Suppressor macrophage (primary cell): Measurements from ENCODE around the gene UBE2O.

Experiments used
- DNase-seq, 4 experiments: peaks; one replicate each; pipeline ENCODE4 v3.0.0-alpha.2; 2020 to 2022

The UBE2O gene

GRCh38 chr17:76439314-76439928, 13.5 kb downstream of the UBE2O start:
- DNase-seq = no peak

- no peak for DNase-seq
Measured at GRCh38 chr17:76438906-76439305, 14.0 kb downstream of the UBE2O start.

DNA sequence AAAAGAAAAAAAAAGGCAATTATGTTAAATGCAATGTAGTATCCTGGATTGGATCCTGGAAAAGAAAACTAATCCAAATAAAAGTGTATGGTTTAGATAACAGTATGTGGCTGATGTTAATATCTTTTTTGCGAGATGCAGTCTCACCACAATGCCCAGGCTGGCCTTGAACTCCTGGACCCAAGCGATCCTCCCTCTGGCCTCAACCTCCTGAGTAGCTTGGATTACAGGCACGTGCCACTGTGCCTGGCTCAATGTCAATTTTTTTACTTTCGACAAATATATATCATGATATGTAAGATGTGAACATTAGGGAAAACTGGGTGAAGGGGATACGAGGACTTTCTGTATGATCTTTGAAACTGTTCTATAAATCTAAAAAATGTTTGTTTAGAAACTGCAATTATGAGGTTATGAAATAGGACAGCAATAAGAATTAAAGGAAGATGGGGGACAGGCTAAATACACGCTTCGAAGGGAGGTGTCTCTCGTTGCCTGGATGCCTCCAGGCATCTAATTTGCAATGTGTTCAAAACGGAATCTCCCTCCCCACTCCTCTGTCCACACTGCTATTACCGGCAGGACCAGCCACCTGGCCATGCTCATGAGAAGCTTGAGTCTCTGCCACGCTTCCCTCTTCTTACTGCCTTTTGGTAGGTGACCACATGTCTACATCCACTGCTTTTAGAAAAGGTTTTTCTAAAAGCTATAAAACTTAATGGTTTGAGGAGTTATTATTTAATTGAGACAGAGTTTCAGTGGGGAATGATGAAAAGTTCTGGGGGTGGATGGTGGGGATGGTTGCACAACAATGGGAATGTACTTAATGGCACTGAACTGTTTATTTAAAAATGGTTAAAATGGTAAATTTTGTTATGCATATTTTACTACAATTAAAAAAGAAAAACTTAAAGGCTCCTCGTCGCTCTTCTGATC, 15.2 kb downstream of the UBE2O start:
- DNase-seq = no peak

DNA sequence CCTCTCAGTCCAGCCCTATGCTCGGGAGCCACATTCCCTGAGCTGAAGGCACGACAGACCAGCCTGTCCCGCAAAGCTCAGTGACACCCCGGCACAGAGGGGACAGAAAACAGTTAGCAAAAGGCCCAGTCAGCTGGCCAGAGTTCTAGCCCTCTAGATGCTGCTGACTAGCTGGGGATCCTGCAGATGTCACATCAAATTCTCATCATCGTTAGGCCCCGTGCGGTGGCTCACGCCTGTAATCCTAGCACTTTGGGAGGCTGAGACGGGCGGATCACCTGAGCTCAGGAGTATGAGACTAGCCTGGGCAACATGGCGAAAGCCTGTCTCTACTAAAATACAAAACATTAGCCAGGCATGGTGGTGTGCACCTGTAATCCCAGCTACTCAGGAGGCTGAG, 17.2 kb downstream of the UBE2O start:
- DNase-seq = no peak

DNA sequence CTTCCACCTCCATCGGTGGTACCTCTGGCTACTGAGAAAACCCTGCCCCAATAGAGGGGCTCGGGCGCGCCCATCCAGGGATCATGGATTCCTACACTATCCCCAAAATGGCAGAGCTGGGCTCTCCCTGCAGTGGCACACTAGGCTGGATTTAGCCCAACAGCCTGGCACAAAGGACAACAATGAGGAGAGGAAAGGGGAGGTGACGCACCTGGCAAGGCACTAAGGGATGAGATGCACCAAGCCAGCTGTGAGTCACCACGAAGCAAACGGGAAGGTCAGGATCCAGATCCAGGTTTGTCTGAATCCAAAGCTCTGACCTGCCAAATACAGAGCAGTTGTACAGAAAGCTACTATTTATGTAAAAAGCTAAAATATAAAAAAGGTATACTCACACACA, 18.1 kb downstream of the UBE2O start:
- DNase-seq = no peak

- no peak for DNase-seq
Measured at GRCh38 chr17:76433693-76434092, 19.3 kb downstream of the UBE2O start.

- DNase-seq = peak in 1 of 4 experiments; percentile 31
Measured at GRCh38 chr17:76432712-76433336, 20.1 kb downstream of the UBE2O start.

DNA sequence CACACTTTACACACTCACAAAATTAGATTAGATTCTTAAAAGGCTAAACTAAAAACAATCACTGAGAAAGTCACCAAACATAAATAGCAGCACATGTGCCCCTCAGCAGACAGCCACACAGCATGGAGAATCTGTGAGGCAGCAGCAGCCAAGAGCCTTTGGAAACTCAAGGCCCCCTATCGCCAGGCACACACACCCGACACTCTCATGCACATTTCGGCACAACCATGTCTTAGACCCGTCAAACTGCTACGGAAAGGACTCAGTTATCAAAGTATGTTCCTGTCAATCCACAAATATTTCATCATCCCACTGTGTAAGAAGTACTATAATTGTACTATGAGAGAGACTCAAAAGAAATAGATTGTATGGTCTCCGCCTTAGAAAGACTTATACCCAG, 20.9 kb downstream of the UBE2O start:
- DNase-seq = no peak

DNA sequence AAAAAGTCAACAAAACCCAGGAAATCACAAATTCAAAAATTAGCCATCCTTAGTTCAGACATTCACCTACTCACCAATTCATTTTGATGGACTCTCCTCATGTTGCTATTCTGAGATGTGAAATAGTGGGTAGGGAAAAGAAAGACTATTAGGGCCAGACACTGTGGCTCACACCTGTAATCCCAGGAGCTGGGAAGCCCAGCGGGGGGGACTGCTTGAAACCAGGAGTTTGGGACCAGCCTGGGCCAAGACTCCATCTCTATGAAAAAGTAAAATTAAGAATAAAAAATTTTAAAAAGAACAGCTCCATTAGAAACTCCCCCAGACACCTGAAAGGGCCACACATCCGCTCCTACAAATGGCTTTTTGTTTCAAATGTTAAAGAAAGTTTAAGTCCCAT, 21.4 kb downstream of the UBE2O start:
- no peak for DNase-seq

DNA sequence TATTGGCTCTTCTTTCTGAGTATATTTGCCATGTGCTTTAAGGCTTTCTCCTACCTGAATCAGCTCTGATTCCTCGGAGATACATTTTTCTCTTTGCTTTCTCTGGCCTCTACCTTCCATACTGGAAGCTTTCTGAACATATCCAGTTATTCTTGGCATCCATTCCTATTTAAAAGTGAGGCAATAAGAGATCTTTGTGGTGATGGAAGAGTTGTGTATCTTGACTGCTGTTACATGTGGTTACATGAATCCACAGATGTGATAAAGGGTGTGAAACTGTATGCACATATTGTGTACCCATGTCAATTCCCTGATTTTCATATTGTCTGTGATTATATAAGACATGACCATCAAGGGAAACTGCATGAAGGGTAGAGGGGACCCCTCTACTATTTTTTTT, 24.4 kb downstream of the UBE2O start:
- no peak for DNase-seq

DNA sequence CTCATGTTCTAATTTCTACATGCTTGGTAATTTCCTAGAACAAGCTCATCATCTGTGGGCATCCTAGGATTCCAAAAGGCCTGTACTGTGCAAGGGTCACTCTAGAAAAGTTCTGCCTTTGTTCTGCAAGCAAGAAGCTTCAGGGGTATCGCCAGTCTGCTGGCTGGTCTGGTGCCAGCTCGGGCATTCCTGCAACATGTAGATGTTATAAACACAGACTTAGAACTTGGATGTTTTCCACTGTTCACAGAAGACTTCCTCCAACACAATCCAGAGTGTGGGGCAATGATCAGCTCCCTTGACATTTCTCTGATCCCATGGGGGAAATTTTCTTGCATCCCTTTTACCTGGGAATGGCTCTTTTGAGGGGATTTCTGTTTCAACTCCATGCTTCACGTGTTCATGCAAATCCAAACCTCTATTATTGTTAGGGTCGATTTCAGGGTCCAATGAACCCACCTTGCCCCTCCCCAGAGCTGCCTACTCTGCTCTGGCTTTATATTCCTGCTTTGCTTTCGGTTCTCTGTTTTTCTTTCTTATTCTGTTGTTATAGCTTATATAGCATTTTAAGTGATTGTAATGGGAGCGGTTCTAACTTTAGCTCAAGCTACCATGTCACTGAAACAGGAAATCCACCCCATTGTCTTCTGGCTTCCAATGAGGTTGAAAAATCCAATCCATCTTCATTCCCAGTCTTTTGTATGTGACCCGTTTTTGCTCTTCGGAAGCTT, 25.3 kb downstream of the UBE2O start:
- DNase-seq = no peak

DNA sequence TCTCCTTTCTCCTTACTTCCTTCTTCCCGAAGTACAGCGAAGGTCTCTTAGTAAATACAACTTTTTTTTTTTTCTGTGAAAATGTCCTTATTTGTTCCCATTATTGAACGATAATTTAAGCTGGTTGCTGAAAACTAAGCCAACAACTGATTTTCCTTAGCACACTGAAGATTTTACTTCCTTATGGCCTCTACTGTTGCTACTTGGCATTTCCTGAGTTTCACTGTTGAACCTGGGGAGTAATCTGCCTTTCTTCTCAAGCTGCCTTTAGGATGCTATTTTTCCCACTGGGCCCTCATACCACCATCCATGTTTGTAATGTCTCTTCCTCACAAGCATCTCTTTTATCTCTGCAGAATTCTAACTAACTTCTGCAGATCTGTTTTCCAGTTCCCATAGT, 26.1 kb downstream of the UBE2O start:
- no peak for DNase-seq

DNA sequence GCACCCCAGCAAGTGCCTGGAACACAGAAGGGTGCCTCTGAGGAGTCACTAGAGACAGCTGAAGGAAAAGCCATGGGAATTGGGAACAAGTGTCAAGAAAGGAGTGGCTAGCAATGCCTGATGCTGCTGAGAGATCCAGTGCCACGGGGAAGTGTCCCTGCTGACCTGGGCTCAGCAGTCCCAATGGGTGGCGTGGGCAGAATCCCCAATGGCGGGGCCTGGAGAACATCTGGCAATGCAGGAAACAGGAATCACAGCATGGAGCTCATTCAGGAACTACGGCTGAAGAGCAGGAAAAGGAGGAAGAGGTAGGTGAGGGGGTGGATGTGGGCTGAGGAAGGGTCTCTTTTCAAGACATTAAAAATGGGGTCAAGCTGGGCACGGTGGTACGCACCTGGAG, 30.1 kb downstream of the UBE2O start:
- DNase-seq = no peak

DNA sequence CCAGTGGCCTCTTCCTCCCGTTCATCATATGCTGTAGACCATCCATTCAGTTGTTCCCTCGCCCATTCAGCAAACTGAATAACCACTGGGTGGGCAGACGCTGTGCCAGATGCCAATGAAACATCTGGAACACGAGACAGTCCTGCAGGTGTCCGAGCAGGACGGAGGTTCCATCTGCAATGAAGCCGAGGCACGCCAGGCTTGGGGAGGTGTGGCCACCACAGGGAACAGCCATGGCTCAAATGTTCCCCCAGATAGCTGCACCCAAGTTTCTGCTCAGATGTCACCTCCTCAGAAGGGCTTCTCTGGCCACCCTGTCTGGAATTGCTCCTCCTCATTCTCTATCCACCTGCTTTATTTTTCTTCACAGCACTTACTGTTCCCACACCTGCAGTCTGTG, 30.5 kb downstream of the UBE2O start:
- no peak for DNase-seq

DNA sequence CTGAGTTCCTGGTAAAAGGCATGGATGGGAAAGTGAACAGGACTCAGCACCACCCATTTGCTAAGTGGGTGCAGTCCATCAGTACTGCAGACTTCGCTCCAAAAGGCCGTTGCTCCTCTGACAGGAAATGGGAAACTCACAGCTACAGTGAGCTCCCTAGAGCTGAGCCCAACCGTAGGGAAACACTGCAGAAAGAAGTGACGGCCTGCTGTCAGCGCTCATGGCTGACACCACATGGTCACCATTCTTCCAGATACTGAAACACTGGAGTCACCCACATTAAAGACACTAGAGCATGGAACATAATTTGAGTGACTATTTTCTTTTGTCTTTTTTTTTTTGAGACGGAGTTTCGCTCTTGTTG, 31.9 kb downstream of the UBE2O start:
- no peak for DNase-seq

DNA sequence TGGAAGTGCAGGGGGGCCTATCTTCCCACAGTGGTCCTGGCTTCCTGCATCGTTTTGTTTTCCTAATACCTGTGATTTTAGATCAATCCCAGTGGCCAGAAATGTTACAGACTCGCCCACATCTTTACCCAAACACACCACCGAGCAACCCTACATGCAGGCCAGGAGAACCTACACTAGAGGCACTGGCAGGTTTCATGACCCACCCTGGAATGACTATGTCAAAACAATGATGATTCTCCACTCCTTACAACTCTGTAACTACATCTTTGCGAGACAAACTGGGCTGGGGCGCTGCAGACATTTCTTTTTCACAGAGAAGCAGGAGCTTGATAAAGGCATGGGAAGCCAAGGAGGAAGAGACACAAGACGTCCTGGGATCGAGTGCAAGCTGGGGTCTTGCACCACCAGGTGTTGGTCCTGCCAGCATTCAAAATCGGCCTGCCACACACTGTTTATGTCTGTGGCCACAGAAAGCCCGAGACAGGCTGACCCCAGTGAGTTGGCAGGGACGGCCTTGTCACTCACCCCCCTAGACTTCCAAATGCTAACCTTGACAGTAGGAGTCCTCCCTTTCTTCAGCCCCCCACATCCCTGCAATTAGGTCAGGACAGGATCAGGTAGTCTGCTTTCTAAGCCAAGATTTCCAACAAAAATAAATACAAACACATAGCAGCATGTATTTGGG, 32.5 kb downstream of the UBE2O start:
- DNase-seq = no peak

- DNase-seq = no peak
Measured at GRCh38 chr17:76419576-76420260, 33.2 kb downstream of the UBE2O start.

DNA sequence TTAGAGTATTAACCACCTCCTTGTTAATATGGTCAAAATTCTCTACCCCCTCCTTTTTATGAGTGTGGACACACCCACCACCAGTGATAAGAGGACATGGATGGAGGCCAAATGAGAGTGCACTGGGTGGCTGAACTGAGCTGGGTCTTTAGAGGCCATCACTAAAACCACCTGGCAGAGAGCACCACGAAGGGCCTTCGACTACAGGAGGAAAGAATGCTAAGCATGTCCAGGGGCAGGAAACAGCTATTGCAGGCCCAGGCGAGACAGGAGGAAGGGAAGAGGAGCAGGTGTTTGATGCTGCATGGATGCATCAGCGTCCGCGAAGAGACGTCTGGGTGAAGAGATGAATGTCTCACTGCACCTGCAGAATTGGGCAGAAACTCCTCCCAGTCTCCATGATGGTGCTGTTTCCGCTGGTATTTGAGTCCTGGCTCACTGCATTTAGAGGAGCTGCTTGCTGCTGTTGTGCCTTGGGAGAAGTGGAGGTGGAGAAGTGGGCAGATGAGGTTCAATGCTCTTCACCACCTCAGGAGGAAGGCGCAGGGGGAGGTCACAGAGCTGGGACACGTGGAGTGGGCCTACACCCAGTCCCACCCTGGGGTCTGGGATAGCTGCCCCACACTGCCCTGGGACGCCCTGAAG, 35.3 kb downstream of the UBE2O start:
- no peak for DNase-seq

GRCh38 chr17:76416899-76417298, 36.1 kb downstream of the UBE2O start:
- no peak for DNase-seq

DNA sequence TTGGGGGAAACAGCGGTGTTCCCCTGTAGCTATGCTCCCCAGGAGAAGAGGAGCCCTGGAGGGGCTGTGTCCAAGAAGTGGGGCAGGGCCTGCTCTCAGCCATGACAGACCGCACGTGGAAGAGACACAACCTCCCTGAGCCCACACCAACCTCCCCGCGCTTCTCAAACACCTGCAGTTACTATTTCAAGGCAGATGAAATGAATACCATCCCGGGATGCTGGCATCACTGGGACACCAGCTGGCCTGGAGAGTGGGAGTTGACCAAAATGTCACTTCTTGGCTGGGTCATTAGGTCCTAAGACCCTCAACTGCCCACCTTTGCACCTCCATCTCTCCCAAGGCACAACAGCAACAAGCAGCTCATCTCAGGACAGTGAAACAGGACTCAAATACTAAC, 36.5 kb downstream of the UBE2O start:
- DNase-seq = no peak

GRCh38 chr17:76415786-76416185, 37.2 kb downstream of the UBE2O start:
- no peak for DNase-seq
